GM23338 (cell line): ENCODE results near the gene CREB3L2. TPM values are rescaled to one million over a fixed set of nuclear protein-coding genes. Genes with fewer than 3 reads are reported as not detected.

Experiments
- CTCF ChIP-seq, 2 experiments: fragments of 200-600 bp in 1 of 2; sonication (generic) in 1 of 2; conservative IDR thresholded peaks; 2 replicates each; pipeline versions ENCODE4 v1.5.1 to v1.6.1; 2016 to 2017; ENCODE audit warnings: antibody characterized with exemption in 2 of 2, low read depth in 2 of 2, mild to moderate bottlenecking in 2 of 2, moderate library complexity in 1 of 2
- ZNF462 ChIP-seq: fragments of 250-450 bp; sonication (Bioruptor Pico); IDR thresholded peaks from 2 replicates; pipeline ENCODE4 v1.5.0; 2020; ENCODE audit warnings: mild to moderate bottlenecking, moderate library complexity
- polyA plus RNA-seq: library from polyadenylated mRNA; unstranded; fragments of >200 nt; fragmentation: Nextera tagmentation; extraction: Ambion mirVana; gene quantifications from 2 replicates; pipeline ENCODE4 v1.2.1, GENCODE V29; 2016
- total RNA-seq: library from RNA; depleted of rRNA; stranded (reverse); fragments of >200 nt; shearing (Covaris generic); gene quantifications from 2 replicates; pipeline ENCODE4 v1.2.3, GENCODE V29; 2014; rRNA removed

Gene CREB3L2
- total and polyA plus RNA-seq, 2 experiments from 2014 or later, result 14.5 to 27.1 TPM

- TF ChIP-seq ZNF462, result no peak
- TF ChIP-seq CTCF (conservative IDR thresholded peaks at IDR 0.05; ENCODE audit: low read depth in 2 of 2), result no peak
Observed at GRCh38 chr7:137825489-137825888, 176.4 kb downstream of the CREB3L2 start (continued).

Other genes starting within 250 kb of the CREB3L2 start
- gene DGKI, start 155.1 kb downstream of the CREB3L2 start, total RNA-seq, result 0.39 and 1.0 TPM in 2 replicates
- gene DGKI, start 155.1 kb downstream of the CREB3L2 start, polyA plus RNA-seq, result 0.16 and 0.40 TPM in 2 replicates
- 0.14 TPM in 1 of 2 replicates, not detected in the other for gene AKR1D1, start 74.4 kb upstream of the CREB3L2 start, total RNA-seq
- gene AKR1D1, start 74.4 kb upstream of the CREB3L2 start, polyA plus RNA-seq, result not detected in 2 replicates